Stimulated activated CD8-positive, alpha-beta memory T cell treated with anti-CD3 and anti-CD28 coated beads, Interleukin-15, amount 100 ng/mL, for 4 hours (primary cell): ENCODE measurements around the gene BACH2.
"Not testable (repeated sequence)": the region's sequence is repeated elsewhere in the genome, so short reads cannot be mapped to it uniquely, and the experiment has no call there.

ENCODE experiments used
- DNase-seq, 2 donors: peaks; one replicate each; pipeline ENCODE4 v3.0.0-alpha.2; 2020; ENCODE audit warnings: low read depth in 2 of 2

BACH2 gene

GRCh38 chr6:90032489-90033212, 264.0 kb downstream of the BACH2 start:
- not testable (repeated sequence) for DNase-seq

DNA sequence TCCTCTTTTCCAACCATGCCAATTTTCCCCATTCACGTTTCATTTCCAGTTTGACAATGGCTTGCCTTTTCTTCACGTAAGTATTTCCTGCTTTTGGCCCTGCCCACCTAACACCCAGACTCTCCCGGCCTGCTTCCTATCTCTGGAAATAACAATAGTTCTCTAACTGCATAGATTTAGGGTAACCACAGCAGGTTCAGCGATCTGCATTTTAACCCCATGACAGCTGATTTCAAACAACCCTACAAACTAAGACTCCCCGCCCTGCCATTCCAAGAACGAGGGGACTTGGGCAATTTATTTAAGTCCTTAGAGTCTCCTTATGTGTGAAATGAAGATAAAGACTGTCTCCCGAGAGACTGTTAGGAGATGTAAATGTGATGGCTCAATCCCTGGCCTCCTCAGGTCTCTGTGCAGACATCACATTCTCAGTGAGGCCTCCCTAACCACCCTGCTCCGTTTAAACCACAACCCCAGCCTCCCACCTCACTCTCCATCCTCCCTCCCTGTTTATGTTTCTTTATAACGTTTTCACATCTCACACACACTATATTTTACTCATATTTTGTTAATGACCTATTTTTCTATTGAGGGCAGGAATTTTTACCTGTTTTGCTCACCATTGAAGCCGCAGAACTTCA, 267.5 kb downstream of the BACH2 start:
- DNase-seq = no peak

DNA sequence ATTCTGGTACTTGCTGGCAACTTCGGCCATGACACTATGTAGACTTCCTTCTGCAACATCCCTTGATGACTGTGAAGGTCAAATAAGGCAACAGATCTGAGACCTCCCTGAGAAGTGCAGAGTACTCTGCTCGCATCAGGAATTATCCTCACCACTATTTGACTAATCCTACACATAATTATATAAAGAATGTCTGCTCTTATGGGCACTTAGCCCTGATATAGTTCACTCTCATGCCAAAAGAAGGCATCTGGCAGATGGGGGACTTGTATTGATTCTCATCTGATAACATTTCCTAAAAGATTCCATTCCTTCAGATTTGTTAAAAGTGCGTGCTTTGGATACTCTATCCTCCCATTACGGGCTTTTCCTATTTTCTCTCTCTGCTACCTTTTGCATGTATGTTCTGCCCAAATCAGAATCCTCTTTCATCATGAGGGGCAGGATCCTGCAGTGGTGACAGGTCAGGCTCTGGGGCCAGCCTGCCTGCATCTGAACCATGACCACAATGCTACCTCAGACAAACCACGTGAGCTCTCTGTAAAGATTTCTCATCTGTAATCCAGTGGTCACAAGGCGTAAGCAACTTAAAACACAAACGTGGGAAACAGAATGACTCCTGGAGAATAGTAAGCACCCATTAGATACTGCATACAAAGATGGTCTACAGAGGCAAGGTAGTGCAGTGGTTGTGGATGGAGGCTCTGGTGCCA, 268.4 kb downstream of the BACH2 start:
- no peak for DNase-seq

DNA sequence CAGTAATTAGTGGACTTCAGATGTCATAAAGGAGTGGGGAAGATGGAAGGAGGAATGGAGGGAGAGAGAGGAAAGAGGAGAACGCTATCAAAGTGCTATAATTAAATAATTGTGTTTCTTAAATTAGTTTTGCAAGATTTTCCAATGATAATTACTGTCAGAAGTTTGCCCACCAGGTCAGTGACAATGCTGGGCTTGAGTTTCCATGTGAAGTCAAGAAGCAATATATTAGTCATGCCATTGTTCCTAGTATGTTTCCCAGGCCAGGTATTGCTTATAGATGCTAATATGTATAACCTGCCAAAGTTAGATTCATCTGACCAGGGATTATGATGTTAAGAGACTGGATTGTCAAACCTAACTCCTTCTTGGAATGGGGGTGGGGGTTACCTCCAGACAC, 270.4 kb downstream of the BACH2 start:
- DNase-seq = no peak

DNA sequence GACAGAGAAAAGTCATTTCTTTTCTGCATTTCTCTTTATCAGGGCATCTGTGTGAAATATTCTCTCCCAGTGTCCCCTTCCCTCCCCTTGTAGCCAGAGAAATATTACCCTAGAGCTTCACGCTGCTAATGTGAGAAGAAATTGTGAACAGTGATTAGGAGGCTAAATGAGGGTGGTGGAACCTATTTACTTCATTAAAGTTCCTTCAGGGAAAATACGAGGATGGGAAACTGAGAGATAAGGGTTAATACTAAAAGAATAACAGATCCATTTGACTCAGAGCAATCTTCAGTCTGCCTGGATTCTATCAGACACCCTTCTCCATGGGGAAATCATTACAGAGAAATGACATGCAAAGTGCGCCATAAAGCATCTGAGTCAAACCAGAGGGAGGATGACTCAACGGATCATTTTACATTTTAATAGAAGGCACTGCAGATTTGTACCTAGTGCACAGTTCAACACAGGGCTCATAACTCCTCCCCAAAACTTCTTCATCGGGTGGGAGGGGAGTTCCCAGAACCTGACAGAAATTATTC, 271.1 kb downstream of the BACH2 start:
- peak in 1 of 2 donors; percentile 29 for DNase-seq

GRCh38 chr6:90024633-90025032, 272.0 kb downstream of the BACH2 start:
- DNase-seq = no peak

- no peak for DNase-seq
Observed at GRCh38 chr6:90021711-90022110, 274.9 kb downstream of the BACH2 start.

DNA sequence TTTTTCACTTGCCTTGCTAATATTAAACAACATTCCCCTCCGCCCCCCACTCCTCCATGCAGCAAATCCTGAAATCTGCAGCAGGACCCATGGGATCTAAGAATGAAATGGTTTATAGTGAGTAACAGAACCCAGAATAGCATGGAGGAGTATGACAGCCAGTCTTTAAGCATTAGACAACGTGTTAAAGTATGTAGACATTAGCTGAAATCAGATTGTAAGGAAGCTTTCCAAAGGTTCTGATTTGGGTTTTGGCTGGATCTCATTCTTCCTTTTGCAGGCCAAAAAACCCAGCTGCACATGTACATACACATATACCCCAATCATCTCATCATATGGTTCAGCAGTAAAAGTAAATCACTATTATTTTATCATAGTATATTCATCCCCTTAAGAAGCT, 275.9 kb downstream of the BACH2 start:
- no peak for DNase-seq

DNA sequence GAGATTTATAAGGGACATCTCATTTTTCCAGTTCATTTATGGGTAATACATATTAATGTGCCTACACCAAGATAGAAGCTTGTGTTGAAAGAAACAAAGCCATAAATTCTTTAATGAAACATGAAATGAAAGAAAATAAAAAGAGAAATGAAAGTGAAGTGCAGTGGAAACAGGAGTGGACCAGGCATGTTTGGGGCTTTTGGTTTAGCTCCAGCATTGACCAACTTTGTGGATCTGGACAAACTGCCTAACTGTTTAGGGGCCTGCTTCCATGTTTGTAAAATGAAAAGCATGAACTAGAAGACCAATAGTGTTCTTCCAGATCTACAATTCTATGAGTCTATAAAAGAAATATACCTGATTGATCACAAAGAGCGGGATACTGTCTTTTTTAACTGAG, 277.4 kb downstream of the BACH2 start:
- DNase-seq = no peak

DNA sequence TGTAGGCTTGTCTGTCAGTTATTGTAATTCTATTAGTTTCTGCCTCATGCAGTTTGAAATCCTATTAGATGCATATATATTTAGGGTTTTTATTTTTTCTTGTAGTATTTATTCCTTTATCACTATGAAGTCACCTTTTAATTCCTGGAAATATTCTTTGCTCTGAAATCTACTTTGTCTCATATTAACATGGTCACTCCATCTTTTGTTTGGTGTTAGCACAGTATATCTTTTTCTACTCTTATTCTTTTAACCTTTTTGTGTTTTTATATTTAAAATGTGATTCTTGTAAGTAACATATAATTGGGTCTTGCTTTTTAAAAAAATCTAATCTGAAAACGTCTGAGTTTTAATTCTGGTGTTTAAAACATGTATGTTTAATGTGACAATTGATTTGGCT, 280.8 kb downstream of the BACH2 start:
- DNase-seq = no peak

GRCh38 chr6:90008908-90009501, 287.6 kb downstream of the BACH2 start:
- no peak for DNase-seq

GRCh38 chr6:90008189-90008907, 288.3 kb downstream of the BACH2 start:
- no peak for DNase-seq

DNA sequence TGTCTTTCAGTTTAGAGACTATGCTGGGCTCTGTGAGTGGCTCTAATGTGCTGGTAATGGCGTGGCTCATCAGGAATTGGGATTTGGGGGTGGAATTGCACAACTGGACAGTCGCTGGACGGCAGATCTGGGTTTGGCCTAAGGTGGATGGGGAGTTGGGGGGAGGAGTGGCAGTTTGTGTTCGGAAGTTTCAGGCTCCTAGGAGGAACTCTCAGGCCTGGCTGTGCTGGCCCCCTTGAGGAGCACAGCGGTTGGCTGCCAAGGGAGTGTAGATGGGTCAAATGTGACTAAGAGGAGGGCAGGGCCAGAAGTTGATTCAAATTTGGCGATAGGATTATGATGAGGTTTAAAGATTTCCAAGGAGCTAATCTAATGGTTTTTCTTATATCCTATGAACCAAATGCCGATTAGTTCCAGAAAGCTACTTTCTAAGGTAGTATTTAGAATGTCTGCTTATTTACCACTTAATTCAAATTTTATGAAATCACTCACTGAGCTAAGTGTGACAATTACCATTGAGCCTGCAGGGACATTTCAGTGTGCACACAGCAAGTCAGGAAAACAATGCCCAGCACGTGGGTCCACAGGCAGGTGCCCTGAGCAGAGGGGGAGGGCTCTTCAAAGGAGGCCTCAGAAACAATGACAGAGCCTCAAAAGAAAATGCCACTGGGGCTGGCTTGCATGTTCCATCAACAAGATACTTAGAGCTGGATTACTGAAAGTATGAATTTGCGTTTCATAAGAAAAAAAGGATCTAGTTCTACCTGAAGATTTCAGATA, 291.4 kb downstream of the BACH2 start:
- no peak for DNase-seq

GRCh38 chr6:90004511-90004910, 292.1 kb downstream of the BACH2 start:
- no peak for DNase-seq

GRCh38 chr6:90003941-90004340, 292.7 kb downstream of the BACH2 start:
- no peak for DNase-seq

GRCh38 chr6:90003069-90003795, 293.4 kb downstream of the BACH2 start:
- no peak for DNase-seq

- peak in 1 of 2 donors; percentile 20 for DNase-seq
Observed at GRCh38 chr6:90000864-90001731, 295.5 kb downstream of the BACH2 start.

DNA sequence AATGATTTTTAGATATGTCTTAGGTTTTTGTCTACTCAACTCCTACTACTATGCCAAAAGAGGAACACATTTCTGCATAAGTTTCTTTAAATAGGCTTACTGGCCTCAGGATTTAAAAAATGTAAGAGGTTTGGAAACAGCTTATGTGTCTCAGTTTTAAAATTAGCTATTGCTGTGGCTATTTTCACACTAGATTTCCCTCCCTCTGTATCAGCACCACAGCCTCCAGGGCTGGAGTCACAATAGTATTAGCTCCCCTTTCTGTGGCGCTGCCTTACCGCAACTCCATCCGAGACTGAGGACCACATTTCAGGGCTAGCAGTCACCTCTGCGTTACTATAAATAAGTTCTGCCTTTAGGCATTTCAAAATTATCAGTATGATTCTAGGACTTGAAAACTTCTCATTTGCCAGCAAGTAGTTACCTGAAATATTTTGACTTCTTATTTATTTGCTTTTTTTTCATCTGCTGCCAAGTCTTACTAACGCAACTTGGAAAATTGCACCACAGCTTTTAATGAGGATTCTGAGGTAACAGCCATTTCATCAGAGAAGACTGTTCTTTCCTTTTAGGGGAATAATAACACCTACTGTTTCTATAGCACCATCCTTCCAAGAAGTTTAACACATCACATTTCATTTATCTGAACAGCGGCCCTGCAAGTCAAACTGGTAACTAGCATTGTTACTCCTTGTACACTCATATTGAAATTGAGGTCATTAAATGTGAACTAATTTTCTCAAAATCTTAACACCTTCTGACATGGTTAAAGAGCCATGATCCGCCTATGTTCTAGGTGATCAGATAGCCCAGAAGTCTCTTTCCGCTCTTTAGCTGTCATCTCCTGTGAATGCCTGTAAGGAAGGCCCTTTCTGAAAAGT, 296.5 kb downstream of the BACH2 start:
- DNase-seq = no peak
